ENCODE measurements around the gene ARHGAP45. TPM values are rescaled to one million over a fixed set of nuclear protein-coding genes. Genes with fewer than 3 reads are reported as not detected.

Gene ARHGAP45
- total and polyA plus RNA-seq, 9 of the 15 experiments (the other 6 are each of a cell fraction or from before 2014, with no cell fraction given) = 0.08 to 22.1 (median 4.2) TPM

GRCh38 chr19:1113030-1113985, 46.3 kb downstream of the ARHGAP45 start (continued):
- TF ChIP-seq EP400 (IDR thresholded peaks at IDR 0.05) = no peak; the same call in 1 of the 2 replicates
- TF ChIP-seq ZNF134 (CRISPR knock-in tag; conservative IDR thresholded peaks at IDR 0.05) = no peak
- no peak for TF ChIP-seq STAT5B (CRISPR knock-in tag; IDR thresholded peaks at IDR 0.05)
- no peak for TF ChIP-seq ZNF551 (CRISPR knock-in tag; IDR thresholded peaks at IDR 0.05)
- no peak for TF ChIP-seq HES1 (IDR thresholded peaks at IDR 0.05; ENCODE audit: low read depth)
- TF ChIP-seq MBD2 (IDR thresholded peaks at IDR 0.05; ENCODE audit: borderline replicate concordance, low read depth) = peak; percentile 58; the same call in 1 of the 2 replicates
- TF ChIP-seq CHD7 (IDR thresholded peaks at IDR 0.05; ENCODE audit: low read depth, low read length) = no peak
- no peak for TF ChIP-seq MXI1 (IDR thresholded peaks at IDR 0.05; ENCODE audit: low read depth, low read length)
- TF ChIP-seq RNF2 (IDR thresholded peaks at IDR 0.05) = no peak
- no peak for TF ChIP-seq TAF7 (tag; IDR thresholded peaks at IDR 0.05)
- no peak for TF ChIP-seq FOXA1 (IDR thresholded peaks at IDR 0.05; ENCODE audit: borderline replicate concordance)
- TF ChIP-seq MNT (conservative IDR thresholded peaks at IDR 0.05) = peak in 1 of 2 experiments; percentile 66; a peak in 3 of 4 replicates
- TF ChIP-seq HDAC1 (IDR thresholded peaks at IDR 0.05) = peak in 1 of 2 experiments; percentile 57; a peak in 1 of 4 replicates
